ENCODE data around the gene SNX10. TPM values are rescaled to one million over a fixed set of nuclear protein-coding genes. Genes with fewer than 3 reads are reported as not detected.

SNX10 gene
- total RNA-seq, 3 donors from 2014 or later (not counting 1 experiment from before 2014, with no cell fraction given) = 17.2 to 26.8 (median 21.3) TPM

DNA sequence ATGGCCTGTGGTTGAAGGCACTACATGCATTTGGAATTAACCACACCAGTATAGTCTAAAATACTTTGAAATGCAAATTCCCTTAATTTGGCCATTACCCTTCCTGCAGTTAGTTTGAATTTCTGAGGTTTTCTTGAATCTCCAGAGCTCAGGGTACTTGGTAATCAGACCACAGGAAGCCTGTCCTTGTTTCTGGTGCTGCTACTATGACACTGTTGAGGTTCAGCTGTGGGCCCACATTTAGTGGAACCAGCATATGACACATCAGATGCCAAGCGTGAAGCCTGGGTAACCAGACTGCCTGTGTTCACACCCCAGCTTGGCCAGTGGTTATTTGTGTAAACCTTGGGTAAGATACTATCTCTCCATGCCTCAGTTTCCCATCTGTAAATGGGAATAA, 124.3 kb downstream of the SNX10 start:
- no peaks in the 10 kb centered on the region for H3K4me1 Mint-ChIP-seq
- 30% methylated on average over 1 of the region's 1 CpG for WGBS (ENCODE audit: insufficient coverage)
- no peak overlapping the region for H3K4me3 Mint-ChIP-seq
- no peak overlapping the region for H3K4me3 ChIP-seq (ENCODE audit: low read length)
- no peaks in the 10 kb centered on the region for H3K9me3 Mint-ChIP-seq
- ATAC-seq = no peak
- no peaks in the 10 kb centered on the region for H3K9me3 ChIP-seq (ENCODE audit: control insufficient read depth, insufficient read depth, low read length)
- TF ChIP-seq, protein P1, sequence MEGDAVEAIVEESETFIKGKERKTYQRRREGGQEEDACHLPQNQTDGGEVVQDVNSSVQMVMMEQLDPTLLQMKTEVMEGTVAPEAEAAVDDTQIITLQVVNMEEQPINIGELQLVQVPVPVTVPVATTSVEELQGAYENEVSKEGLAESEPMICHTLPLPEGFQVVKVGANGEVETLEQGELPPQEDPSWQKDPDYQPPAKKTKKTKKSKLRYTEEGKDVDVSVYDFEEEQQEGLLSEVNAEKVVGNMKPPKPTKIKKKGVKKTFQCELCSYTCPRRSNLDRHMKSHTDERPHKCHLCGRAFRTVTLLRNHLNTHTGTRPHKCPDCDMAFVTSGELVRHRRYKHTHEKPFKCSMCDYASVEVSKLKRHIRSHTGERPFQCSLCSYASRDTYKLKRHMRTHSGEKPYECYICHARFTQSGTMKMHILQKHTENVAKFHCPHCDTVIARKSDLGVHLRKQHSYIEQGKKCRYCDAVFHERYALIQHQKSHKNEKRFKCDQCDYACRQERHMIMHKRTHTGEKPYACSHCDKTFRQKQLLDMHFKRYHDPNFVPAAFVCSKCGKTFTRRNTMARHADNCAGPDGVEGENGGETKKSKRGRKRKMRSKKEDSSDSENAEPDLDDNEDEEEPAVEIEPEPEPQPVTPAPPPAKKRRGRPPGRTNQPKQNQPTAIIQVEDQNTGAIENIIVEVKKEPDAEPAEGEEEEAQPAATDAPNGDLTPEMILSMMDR (IDR thresholded peaks at IDR 0.05) = no peak
- H3K27me3 Mint-ChIP-seq (ENCODE audit: low read depth in 2 of 2) = peaks cover 11 to 32% of the 10 kb centered on the region in 2 donors
- no peaks in the 10 kb centered on the region for H3K36me3 Mint-ChIP-seq
- no peak overlapping the region for H3K27ac ChIP-seq (ENCODE audit: low read length)
- no peak for DNase-seq
- no peaks in the 10 kb centered on the region for H3K36me3 ChIP-seq (ENCODE audit: control insufficient read depth, insufficient read depth, low read length)
- intact Hi-C loops (cut with micrococcal nuclease) = no loop called here
- H3K4me1 ChIP-seq (ENCODE audit: control insufficient read depth, insufficient read depth, low read length) = no peaks in the 10 kb centered on the region
- H3K27me3 ChIP-seq (ENCODE audit: control insufficient read depth, insufficient read depth, low read length) = no peaks in the 10 kb centered on the region
- no peak overlapping the region for H3K27ac Mint-ChIP-seq

DNA sequence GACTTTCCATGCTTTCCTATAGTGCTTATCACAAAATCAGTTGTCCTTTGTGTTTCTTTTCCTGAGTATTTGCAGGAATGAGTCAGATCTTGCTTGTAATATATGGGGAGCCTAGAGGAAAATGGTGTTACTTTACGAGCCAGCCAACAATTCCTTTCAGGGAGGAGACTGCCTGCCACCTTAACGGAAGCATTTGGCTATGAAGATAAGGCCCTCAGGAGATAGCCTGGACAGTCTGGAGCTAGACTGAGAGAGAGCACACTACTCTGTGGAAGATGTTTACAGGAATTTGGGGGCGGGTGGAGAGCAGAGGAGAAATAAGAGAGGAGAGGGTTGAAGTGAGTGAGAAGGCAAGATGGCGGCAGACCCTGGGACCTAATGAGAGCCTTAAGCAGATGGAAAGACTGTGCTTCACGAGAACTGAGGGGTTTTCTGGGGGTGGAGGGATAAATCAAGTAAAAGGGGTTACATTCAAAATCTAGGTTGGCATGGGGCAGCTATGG, 126.3 kb downstream of the SNX10 start:
- 92% methylated on average over 5 of the region's 5 CpGs for WGBS (ENCODE audit: insufficient coverage)
- no peak overlapping the region for H3K27ac Mint-ChIP-seq
- Histone ChIP-seq H3K4me1 (ENCODE audit: control insufficient read depth, insufficient read depth, low read length) (no peaks in the 10 kb centered on the region), H3K36me3 (ENCODE audit: control insufficient read depth, insufficient read depth, low read length) (no peaks in the 10 kb centered on the region), H3K27ac (ENCODE audit: low read length) (no peak overlapping the region), H3K4me3 (ENCODE audit: low read length) (no peak overlapping the region), H3K27me3 (ENCODE audit: control insufficient read depth, insufficient read depth, low read length) (no peaks in the 10 kb centered on the region), H3K9me3 (ENCODE audit: control insufficient read depth, insufficient read depth, low read length) (no peaks in the 10 kb centered on the region)
- no peak overlapping the region for H3K4me3 Mint-ChIP-seq
- peaks cover 11 to 33% of the 10 kb centered on the region in 2 donors for H3K27me3 Mint-ChIP-seq (ENCODE audit: low read depth in 2 of 2)
- ATAC-seq (no peak), DNase-seq (no peak)
- no peaks in the 10 kb centered on the region for H3K4me1 Mint-ChIP-seq
- no peaks in the 10 kb centered on the region for H3K9me3 Mint-ChIP-seq
- TF ChIP-seq, protein P1 (IDR thresholded peaks at IDR 0.05) = no peak
- no peaks in the 10 kb centered on the region for H3K36me3 Mint-ChIP-seq
- intact Hi-C loops (cut with micrococcal nuclease) = no loop called here

DNA sequence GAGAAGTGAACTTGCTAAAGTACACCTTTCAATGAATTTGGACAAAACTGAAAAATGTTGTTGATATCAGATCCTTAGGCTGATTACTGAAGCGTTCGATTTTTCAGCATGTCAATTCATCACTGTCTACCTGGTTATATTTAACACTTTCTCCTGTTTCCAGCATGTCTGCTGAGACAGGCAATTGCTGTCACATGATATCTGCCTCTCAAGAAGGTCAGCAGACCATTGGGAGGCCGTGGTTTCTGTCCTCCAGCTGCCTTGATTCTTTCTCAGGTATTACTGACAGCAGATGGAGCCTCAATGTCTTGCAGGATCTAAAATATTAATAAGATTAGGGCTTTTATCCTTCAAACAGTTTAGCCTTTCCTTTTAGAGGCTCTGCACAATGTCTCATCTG, 127.5 kb downstream of the SNX10 start:
- TF ChIP-seq, protein P1 (IDR thresholded peaks at IDR 0.05) = no peak
- H3K36me3 Mint-ChIP-seq = no peaks in the 10 kb centered on the region
- H3K9me3 Mint-ChIP-seq = no peaks in the 10 kb centered on the region
- H3K27me3 Mint-ChIP-seq (ENCODE audit: low read depth in 2 of 2) = peaks cover 11 to 27% of the 10 kb centered on the region in 2 donors
- Histone ChIP-seq H3K27ac (ENCODE audit: low read length) (no peak overlapping the region), H3K4me1 (ENCODE audit: control insufficient read depth, insufficient read depth, low read length) (no peaks in the 10 kb centered on the region), H3K9me3 (ENCODE audit: control insufficient read depth, insufficient read depth, low read length) (no peaks in the 10 kb centered on the region), H3K27me3 (ENCODE audit: control insufficient read depth, insufficient read depth, low read length) (no peaks in the 10 kb centered on the region), H3K36me3 (ENCODE audit: control insufficient read depth, insufficient read depth, low read length) (no peaks in the 10 kb centered on the region), H3K4me3 (ENCODE audit: low read length) (no peak overlapping the region)
- WGBS (ENCODE audit: insufficient coverage) = 80% methylated on average over 3 of the region's 3 CpGs
- DNase-seq = no peak
- ATAC-seq = no peak
- no peak overlapping the region for H3K27ac Mint-ChIP-seq
- no peaks in the 10 kb centered on the region for H3K4me1 Mint-ChIP-seq
- H3K4me3 Mint-ChIP-seq = no peak overlapping the region
- intact Hi-C loops (cut with micrococcal nuclease) = no loop called here

DNA sequence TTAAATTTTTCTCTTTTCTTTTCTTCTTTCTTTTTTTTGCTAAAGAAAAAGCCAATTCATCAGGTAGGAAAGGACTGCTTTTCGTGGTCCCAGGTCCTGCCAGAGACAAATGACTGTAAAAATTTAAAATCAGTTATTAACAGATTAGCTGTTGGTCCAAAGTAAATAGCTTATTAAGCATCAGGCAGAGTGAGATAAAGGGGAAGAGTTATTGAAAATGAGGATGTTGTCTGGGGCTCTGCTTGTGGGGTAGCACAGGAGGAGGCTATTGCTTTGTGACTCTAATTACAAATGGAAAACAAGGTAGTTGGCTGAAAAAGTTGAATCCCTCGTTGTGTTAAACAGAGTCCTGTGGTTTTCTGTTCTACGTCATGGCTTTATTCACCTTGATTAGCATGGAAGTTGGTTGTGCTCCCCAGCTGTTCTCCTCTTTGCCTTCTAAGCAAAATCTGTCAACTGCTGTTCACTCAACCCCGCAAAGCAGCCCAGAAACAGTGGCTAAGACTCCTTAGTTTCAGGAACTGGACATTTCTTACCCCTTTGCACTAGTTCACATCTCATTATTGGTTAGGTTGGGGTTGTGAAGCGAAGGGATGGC, 128.9 kb downstream of the SNX10 start:
- H3K27me3 Mint-ChIP-seq (ENCODE audit: low read depth in 2 of 2) = peaks cover 11 to 27% of the 10 kb centered on the region in 2 donors
- H3K4me3 Mint-ChIP-seq = no peak overlapping the region
- no peak for ATAC-seq
- H3K9me3 ChIP-seq (ENCODE audit: control insufficient read depth, insufficient read depth, low read length) = no peaks in the 10 kb centered on the region
- H3K27ac Mint-ChIP-seq = no peak overlapping the region
- no peak for DNase-seq
- H3K4me3 ChIP-seq (ENCODE audit: low read length) = no peak overlapping the region
- no peaks in the 10 kb centered on the region for H3K9me3 Mint-ChIP-seq
- no peaks in the 10 kb centered on the region for H3K36me3 ChIP-seq (ENCODE audit: control insufficient read depth, insufficient read depth, low read length)
- intact Hi-C loops (cut with micrococcal nuclease) = no loop called here
- H3K36me3 Mint-ChIP-seq = no peaks in the 10 kb centered on the region
- H3K27ac ChIP-seq (ENCODE audit: low read length) = no peak overlapping the region
- TF ChIP-seq, protein P1 (IDR thresholded peaks at IDR 0.05) = no peak
- no peaks in the 10 kb centered on the region for H3K4me1 ChIP-seq (ENCODE audit: control insufficient read depth, insufficient read depth, low read length)
- 28% methylated on average over 5 of the region's 5 CpGs for WGBS (ENCODE audit: insufficient coverage)
- no peaks in the 10 kb centered on the region for H3K27me3 ChIP-seq (ENCODE audit: control insufficient read depth, insufficient read depth, low read length)
- no peaks in the 10 kb centered on the region for H3K4me1 Mint-ChIP-seq
